Spinal cord (tissue), 10 donors: ENCODE results near the gene IPCEF1. TPM values are rescaled to one million over a fixed set of nuclear protein-coding genes. Genes with fewer than 3 reads are reported as not detected.

Source experiments
- DNase-seq, 6 donors: peaks; one replicate each; pipeline versions ENCODE4 v3.0.0 to v3.0.0-alpha.2; 2013 to 2015; ENCODE audit warnings: low spot score in 6 of 6, low read depth in 4 of 6
- H3K27ac ChIP-seq: one replicate; pipeline ENCODE4 v1.5.1; 2013; ENCODE audit warnings: low read depth, low read length, control low read depth
- H3K27me3 ChIP-seq: one replicate; pipeline ENCODE4 v1.6.1; 2013; ENCODE audit warnings: low read length; ENCODE audit not compliant: control insufficient read depth, insufficient read depth
- H3K36me3 ChIP-seq: one replicate; pipeline ENCODE4 v1.6.1; 2013; ENCODE audit warnings: low read length; ENCODE audit not compliant: control insufficient read depth, insufficient read depth
- H3K4me1 ChIP-seq: one replicate; pipeline ENCODE4 v1.6.1; 2013; ENCODE audit warnings: low read length; ENCODE audit not compliant: control insufficient read depth, insufficient read depth
- H3K4me3 ChIP-seq: one replicate; pipeline ENCODE4 v1.5.1; 2013; ENCODE audit warnings: low read depth, low read length, control low read depth
- H3K9me3 ChIP-seq: one replicate; pipeline ENCODE4 v1.6.1; 2013; ENCODE audit warnings: low read length; ENCODE audit not compliant: control insufficient read depth, insufficient read depth
- WGBS: methylation state at CpG from one replicate; pipeline ENCODE4 v1.1.5; 2013; ENCODE audit warnings: missing lambda C conversion rate; ENCODE audit not compliant: insufficient coverage; 5-methylcytosine and 5-hydroxymethylcytosine counted together
- polyA plus RNA-seq, 2 donors: library from polyadenylated mRNA; unstranded; fragments of 120-200 nt; gene quantifications; one replicate each; pipeline ENCODE4 v1.2.1, GENCODE V29; 2013; ENCODE audit not compliant: insufficient read length in 2 of 2
- total RNA-seq, 2 donors: library from RNA; depleted of rRNA in 1 of 2; stranded (reverse); fragments of 120-200 nt in 1 of 2; fragments of >200 nt in 1 of 2; gene quantifications; one replicate each; pipeline versions ENCODE4 v1.2.3 to v1.2.4, GENCODE V29; 2013 to 2014
- donor health status: healthy.

The IPCEF1 gene
- total and polyA plus RNA-seq, 4 donors, result 5.4 to 11.8 (median 8.2) TPM

DNA sequence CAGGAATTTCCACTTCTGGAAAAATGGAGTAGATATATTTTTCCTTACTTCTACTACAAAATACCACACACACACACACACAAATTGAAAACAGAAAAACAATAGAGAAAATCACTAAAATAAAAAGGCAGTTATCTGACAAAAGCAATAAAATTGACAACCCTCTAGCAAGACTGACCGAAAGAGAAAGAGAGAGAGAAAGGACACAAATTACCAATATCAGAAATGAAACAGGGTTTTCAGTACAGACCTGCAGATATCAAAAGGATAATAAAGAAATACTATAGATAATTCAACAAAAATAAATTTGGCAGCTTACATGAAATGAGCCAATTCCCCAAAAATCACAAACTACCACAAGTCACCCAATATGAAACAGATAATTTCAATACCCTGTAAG, 212.8 kb downstream of the IPCEF1 start:
- no CpG with 5 or more reads among the region's 1 CpG for WGBS
- Histone ChIP-seq H3K27ac (no peak overlapping the region), H3K4me1 (no peaks in the 10 kb centered on the region), H3K9me3 (no peaks in the 10 kb centered on the region), H3K27me3 (no peaks in the 10 kb centered on the region), H3K36me3 (no peaks in the 10 kb centered on the region), H3K4me3 (no peak overlapping the region)
- no peak for DNase-seq

DNA sequence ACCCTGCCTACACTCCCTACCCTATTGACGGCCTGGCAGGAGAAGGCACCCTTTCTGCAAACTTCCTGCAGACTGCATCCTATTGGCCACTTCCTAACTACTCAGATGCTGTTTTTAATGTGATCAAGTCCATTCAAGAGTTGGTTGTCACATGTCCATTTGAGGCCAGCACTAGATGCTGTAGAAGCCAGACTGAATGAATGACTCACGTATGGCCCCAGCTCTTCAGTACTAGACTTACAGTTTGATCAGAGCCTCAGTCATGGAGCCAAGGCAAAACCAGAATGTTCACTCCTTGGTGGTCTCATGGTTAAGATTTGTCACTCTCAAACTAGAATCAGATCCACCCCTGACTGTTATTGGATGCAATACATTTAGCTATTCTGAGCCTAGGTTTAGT, 215.9 kb downstream of the IPCEF1 start:
- Histone ChIP-seq H3K27me3 (no peaks in the 10 kb centered on the region), H3K4me3 (no peak overlapping the region), H3K9me3 (no peaks in the 10 kb centered on the region), H3K36me3 (no peaks in the 10 kb centered on the region), H3K27ac (no peak overlapping the region), H3K4me1 (no peaks in the 10 kb centered on the region)
- DNase-seq, result no peak
- WGBS, result 73% methylated on average over 2 of the region's 2 CpGs

DNA sequence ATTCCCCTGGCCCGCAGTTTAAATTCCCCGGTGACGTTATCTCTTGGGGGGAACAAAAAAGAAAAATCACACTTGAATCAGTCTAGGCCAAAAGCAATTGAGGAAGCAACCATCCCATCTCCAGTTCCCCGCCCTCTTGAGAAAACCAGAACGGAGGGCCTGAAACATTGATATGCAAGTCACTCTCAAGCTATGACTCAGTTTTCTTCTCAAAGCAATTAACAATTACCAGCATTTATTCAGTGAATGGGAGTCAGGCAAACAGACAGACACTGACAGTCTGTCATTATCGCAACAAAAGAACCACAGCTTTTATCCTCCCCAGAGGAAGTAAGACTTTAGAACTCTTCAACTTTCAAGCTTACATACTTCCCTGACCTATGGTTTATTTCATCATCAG, 216.7 kb downstream of the IPCEF1 start:
- no peaks in the 10 kb centered on the region for H3K9me3 ChIP-seq

DNA sequence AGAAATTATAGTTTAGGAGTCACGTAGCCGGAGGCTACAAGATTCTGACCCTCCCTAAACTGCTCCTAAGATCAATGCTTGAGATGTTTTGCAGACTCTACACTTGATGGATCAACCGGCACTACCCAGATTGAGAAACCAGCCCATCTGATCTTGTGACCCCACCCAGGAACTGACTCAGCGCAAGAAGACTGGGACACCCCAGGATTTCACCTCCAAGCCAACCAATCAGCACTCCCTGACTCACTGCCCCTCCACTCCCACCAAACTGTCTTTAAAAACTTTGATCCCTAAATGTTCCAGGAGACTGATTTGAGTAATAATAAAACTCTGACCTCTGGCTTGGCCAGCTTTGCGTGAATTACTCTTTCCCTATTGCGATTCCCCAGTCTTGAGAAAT, 217.8 kb downstream of the IPCEF1 start:
- no peaks in the 10 kb centered on the region for H3K27me3 ChIP-seq
- H3K27ac ChIP-seq, result no peak overlapping the region
- 88% methylated on average over 6 of the region's 6 CpGs for WGBS
- no peaks in the 10 kb centered on the region for H3K9me3 ChIP-seq
- DNase-seq, result no peak
- no peak overlapping the region for H3K4me3 ChIP-seq
- no peaks in the 10 kb centered on the region for H3K4me1 ChIP-seq
- no peaks in the 10 kb centered on the region for H3K36me3 ChIP-seq

More for the DNA sequence above, 216.7 kb downstream of the IPCEF1 start:
- H3K4me3 ChIP-seq, result no peak overlapping the region
- H3K27ac ChIP-seq, result no peak overlapping the region
- DNase-seq, result peak in 1 of 6 donors; percentile 45
- H3K36me3 ChIP-seq, result no peaks in the 10 kb centered on the region
- H3K4me1 ChIP-seq, result no peaks in the 10 kb centered on the region
- 55% methylated on average over 4 of the region's 6 CpGs for WGBS
- H3K27me3 ChIP-seq, result no peaks in the 10 kb centered on the region

DNA sequence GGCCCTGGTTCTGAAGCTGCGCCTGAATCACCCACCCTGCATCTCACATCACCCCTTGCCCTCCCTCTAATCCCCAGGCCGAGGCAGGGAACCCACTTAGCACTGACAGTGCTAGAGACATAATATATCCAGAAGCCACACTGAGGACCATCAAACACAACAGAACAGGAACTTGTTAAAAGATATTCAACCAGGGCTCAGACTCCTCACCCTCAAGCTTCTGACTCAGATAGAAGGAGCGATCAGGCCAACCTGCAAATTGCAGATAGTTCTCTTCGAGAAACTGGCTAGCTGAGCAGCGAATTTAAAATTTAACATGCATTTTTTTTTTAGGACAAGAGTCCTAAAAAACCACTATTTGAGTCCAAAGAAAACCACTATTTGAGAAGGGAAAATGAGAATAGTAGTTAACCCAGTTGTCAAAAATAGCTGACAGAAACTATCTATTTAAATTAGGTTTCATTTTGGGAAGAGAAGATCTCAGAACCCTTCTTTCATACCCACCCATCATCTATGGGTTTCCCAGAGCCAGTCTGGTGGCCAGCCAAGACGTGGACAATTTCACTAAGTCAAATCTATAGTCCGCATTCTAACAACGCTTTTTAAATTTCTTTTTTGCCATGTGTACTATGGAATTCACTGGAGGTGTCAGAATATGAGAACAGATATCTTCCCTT, 222.0 kb downstream of the IPCEF1 start:
- WGBS, result 83% methylated on average over 3 of the region's 8 CpGs

DNA sequence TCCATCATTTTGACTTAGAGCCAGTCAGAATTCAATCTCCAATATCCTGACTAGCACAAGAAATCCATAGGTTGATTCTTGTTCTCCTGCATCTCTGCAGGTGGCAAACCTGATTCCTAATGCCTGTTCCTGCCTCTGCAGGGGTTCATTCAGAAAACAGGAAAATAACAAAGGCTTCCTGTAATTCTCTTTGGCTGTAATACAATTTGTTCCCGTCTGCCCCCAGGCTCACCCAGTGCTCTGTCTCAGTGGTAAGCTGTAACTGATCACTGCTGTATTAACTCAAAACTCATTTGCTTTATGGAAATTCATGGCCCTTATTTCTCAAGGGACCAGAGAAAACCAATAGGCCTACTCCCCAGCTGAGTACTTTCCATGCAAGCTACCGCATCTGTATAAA, 228.9 kb downstream of the IPCEF1 start:
- DNase-seq, result peak in 2 of 6 donors; percentile 2 to 75
- no CpG with 5 or more reads among the region's 2 CpGs for WGBS

More for the DNA sequence above, 222.0 kb downstream of the IPCEF1 start:
- Histone ChIP-seq H3K4me1 (no peaks in the 10 kb centered on the region), H3K27ac (no peak overlapping the region), H3K36me3 (no peaks in the 10 kb centered on the region), H3K9me3 (no peaks in the 10 kb centered on the region), H3K4me3 (no peak overlapping the region), H3K27me3 (no peaks in the 10 kb centered on the region)
- DNase-seq, result no peak

DNA sequence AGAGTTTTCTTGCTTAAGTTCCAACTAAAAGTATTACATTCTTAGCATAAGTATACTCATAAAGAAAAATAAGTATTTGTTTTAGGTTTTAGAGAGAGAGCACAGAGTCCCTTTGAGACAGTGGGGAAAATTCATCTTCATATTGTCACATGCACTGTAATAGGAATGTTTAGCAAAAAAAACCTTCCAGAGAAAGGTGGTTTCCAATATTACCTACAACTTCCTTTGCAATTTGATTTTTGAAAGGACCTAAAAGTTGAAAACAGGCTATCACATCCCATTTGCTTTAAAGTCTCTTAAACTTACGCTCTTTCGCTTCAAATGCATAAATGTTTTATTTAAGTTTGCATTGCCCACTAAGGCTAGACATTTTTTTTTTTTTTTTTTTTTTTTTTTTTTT, 231.2 kb downstream of the IPCEF1 start:
- Histone ChIP-seq H3K27ac (no peak overlapping the region), H3K4me1 (no peaks in the 10 kb centered on the region), H3K27me3 (no peaks in the 10 kb centered on the region), H3K4me3 (no peak overlapping the region), H3K9me3 (peaks cover 2% of the 10 kb centered on the region), H3K36me3 (no peaks in the 10 kb centered on the region)
- no CpG with 5 or more reads among the region's 2 CpGs for WGBS
- DNase-seq, result no peak

More for the DNA sequence above, 228.9 kb downstream of the IPCEF1 start:
- Histone ChIP-seq H3K4me3 (no peak overlapping the region), H3K27ac (no peak overlapping the region), H3K27me3 (no peaks in the 10 kb centered on the region), H3K36me3 (no peaks in the 10 kb centered on the region), H3K4me1 (no peaks in the 10 kb centered on the region), H3K9me3 (peaks cover 2% of the 10 kb centered on the region)

DNA sequence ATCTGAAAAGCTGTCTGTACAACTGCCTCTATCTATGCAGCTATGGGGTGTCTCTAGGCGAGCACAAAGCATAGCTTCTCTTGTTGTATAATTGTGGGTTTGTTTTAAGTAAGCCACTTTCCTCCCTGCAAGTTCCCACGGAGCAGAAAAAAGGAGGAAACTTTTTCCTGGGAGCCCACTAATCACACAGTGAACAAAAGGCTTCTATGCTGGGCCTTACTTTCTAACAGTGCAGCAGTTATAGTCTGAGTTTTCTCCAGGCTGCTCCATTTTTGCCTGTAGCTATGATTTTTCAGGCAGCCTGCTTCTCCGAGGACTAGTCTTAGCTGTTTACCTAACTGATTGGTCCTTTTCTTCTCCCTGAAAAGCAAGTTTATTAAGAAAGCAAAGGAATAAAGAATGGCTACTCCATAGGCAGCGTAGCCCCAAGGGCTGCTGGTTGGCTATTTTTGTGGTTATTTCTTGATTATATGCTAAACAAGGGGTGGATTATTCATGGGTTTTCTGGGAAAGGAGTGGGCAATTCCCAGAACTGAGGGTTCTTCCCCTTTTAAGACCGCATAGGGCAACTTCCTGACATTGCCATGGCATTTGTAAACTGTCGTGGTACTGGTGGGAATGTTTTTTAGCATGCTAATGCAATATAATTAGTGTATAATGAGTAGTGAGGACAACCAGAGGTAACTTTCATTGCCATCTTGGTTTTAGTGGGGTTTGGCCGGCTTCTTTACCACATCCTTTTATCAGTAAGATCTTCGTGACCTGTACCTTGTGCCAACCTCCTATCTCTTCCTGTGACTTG, 233.2 kb downstream of the IPCEF1 start:
- H3K36me3 ChIP-seq, result no peaks in the 10 kb centered on the region
- peaks cover 2% of the 10 kb centered on the region for H3K9me3 ChIP-seq
- H3K4me3 ChIP-seq, result no peak overlapping the region
- no peaks in the 10 kb centered on the region for H3K27me3 ChIP-seq
- peak overlapping the region; percentile 68 for H3K27ac ChIP-seq
- DNase-seq, result peak in 2 of 6 donors; percentile 2 to 53
- WGBS, result 68% methylated on average over 4 of the region's 8 CpGs
- H3K4me1 ChIP-seq, result no peaks in the 10 kb centered on the region

DNA sequence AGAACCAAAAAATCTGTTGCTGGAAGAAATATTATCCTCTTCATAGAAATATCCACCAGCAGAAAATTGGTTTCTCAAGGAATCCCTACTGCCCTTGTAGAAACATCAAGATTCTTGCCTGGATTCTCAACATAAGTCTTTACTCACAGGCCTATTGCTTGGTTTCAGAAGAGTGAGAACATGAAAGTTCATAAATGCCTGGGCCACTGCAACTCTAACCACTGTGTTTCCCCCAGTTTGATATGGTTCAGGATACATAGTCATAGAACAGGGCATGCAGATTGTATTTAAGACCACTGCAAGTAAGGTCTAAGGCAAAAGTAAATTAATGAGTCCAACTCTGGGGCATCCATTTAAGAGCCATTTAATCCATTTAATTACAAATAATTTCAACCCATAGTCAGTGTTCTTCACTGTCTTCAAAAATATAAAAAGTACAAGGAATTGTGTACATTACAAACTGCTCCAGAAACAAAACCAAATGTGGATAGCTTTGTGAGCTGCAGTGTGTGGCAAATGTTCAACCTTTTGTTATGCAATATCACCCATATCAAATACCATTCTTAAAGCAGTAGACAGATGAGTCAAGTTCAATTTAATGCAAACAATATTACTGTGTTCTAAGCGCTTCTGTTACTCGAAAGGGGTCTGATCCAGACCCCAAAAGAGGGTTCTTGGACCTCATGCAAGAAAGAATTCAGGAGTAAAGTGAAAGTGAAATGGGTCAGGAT, 234.2 kb downstream of the IPCEF1 start:
- WGBS, result no CpG with 5 or more reads among the region's 2 CpGs
- DNase-seq, result no peak
- Histone ChIP-seq H3K9me3 (peaks cover 2% of the 10 kb centered on the region), H3K4me1 (no peaks in the 10 kb centered on the region), H3K36me3 (no peaks in the 10 kb centered on the region), H3K27ac (peak overlapping the region; percentile 6), H3K4me3 (no peak overlapping the region), H3K27me3 (no peaks in the 10 kb centered on the region)
